Hematopoietic multipotent progenitor cell treated with erythropoietin and hydrocortisone succinate and interleukin-3 and kit ligand, for 6 days (in vitro differentiated cells): Measurements from ENCODE around the gene PRKCG.

Source experiments
- DNase-seq: peaks from one replicate; pipeline ENCODE4 v3.0.0-alpha.2; 2015

Gene PRKCG

DNA sequence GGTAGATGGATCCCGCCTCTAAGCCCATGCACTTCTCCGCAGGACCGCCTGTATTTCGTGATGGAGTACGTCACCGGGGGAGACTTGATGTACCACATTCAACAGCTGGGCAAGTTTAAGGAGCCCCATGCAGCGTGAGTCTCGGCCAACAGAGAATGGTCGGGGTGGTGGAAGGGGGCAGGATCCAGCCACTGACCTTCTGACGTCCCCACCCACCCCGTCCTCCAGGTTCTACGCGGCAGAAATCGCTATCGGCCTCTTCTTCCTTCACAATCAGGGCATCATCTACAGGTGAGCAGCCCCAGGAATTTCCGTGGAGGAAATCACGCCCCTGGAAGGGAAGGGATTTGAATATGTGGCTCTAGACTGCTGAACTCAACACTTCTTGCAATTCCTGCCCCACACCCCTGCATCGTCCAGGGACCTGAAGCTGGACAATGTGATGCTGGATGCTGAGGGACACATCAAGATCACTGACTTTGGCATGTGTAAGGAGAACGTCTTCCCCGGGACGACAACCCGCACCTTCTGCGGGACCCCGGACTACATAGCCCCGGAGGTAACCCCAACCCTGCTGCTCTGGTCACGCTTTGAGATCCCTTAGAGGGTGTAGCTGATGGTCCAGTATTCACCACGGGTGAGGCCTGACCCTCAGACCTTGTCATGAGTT lies 18.3 kb downstream of the PRKCG start:
- no peak for DNase-seq

DNA sequence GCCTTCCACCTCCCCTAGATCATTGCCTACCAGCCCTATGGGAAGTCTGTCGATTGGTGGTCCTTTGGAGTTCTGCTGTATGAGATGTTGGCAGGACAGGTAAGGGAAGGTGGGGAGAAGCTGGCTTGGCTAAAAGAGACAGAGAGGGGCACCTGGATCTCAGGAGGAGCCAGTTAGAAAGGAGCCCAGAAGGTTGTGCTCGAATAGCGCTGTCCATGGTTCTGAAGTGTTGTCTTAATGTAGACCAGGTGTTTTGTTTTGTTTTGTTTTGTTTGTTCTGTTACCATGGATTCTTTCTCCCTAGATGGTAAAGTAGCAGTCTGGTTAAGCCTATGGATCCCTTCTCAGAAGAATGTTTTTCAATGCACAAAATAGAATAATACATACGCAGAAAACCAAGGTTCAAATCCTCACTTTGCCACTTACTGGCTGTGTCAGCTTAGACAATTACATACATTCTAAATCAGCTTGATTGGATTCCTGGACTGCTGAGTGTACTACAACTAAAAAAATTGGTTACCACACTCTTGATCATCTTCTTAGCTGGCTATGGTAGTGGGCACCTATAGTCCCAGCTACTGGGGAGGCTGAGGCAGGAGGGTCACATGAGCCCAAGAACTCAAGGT lies 21.2 kb downstream of the PRKCG start:
- peak; percentile 83 for DNase-seq

DNA sequence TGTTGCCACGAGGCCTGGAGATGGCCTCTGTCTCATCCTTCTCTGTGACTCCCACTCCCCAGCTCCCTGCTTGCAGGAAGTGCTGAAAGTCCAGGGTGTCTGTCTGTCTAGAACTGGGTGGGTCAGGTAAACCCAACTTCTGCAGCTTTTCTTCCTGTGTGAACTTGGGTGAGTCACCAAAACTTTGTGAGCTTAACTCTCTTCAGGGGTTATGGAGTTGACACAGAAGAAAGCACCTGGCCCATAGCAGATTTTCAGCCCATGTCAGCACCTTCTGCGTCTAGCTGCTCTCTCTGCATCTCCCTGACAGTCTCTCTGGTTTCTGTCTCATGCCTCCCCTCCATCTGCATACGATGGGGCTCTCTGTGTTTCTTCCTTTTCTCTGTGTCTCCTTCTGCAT lies 22.9 kb downstream of the PRKCG start:
- DNase-seq = no peak

DNA sequence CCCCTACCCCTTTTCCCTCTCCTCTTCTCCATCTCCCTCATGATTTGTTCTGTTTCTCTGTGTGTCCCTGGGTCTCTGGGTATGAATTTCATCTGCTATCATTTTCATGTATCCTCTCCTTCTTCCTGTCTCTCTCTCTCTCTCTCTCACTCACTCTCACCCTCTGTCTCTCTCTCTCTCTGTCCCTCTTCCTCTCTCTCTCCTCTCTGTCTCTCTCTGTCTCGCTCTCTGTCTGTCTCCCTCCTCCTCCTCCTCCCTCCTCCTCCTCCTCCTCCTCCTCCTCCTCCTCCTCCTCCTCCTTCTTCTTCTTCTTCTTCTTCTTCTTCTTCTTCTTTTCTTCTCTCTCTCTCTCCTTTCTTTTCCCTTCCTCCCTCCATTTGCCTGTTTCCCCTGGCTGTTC lies 23.8 kb downstream of the PRKCG start:
- no peak for DNase-seq

DNA sequence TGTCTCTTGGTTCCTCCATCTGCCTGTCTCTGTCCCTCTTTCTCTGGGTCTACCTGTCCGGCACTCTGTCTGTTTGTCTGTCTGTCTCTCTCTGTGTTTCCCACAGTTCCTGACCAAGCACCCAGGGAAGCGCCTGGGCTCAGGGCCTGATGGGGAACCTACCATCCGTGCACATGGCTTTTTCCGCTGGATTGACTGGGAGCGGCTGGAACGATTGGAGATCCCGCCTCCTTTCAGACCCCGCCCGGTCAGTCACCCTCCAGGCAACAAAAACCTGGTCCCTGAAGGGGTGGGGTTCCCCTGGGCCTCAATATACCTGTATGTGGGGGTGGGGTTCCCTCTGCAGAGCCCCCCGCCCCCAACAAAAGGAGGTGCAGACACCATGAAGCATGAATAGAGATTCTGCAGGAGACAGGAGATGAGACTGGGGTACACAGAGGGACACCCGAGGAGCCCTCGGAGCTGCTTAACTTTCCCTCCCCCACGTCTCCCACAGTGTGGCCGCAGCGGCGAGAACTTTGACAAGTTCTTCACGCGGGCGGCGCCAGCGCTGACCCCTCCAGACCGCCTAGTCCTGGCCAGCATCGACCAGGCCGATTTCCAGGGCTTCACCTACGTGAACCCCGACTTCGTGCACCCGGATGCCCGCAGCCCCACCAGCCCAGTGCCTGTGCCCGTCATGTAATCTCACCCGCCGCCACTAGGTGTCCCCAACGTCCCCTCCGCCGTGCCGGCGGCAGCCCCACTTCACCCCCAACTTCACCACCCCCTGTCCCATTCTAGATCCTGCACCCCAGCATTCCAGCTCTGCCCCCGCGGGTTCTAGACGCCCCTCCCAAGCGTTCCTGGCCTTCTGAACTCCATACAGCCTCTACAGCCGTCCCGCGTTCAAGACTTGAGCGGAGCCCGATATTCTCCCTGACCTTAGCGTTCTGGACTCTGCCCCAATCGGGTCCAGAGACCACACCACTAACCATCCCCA lies 24.5 kb downstream of the PRKCG start:
- DNase-seq = peak; percentile 62

DNA sequence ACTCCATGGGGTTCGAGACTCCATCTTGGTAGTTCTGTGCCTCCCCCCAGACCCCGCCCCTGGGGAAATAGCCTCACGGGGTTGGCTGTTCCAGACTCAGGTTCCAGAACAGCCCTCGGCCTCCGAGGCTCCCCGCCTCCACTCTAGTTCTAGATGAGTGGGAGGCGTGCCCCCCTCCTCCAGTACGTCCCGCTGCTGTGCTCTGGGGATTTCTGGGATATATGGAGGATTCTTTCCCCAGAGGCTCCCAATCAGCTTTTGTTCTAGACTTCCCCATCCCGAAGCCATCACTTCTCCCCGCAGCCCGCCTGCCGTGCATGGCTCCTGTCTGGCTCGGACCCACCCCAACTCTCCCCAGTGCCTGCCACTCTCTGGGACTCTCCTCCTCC lies 25.2 kb downstream of the PRKCG start:
- no peak for DNase-seq

DNA sequence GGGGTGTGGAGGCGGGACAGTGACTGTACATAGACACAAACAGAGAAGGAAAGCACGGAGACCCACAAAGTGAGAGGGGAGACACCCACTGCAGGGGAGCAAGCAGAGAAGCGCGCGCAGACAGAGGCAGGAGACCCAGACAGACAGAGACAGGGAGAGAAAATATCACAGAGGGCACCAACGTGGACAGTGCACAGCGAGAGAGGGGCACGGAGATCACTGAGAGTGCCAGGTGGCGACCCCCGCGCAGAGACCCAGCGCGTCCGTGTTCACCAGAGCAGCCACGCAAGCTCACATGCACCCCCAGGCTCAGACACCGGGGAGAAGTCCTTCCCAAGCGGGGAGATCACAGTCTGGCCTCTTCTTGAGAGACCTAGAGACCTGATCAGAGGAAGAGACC lies 25.7 kb downstream of the PRKCG start:
- no peak for DNase-seq

DNA sequence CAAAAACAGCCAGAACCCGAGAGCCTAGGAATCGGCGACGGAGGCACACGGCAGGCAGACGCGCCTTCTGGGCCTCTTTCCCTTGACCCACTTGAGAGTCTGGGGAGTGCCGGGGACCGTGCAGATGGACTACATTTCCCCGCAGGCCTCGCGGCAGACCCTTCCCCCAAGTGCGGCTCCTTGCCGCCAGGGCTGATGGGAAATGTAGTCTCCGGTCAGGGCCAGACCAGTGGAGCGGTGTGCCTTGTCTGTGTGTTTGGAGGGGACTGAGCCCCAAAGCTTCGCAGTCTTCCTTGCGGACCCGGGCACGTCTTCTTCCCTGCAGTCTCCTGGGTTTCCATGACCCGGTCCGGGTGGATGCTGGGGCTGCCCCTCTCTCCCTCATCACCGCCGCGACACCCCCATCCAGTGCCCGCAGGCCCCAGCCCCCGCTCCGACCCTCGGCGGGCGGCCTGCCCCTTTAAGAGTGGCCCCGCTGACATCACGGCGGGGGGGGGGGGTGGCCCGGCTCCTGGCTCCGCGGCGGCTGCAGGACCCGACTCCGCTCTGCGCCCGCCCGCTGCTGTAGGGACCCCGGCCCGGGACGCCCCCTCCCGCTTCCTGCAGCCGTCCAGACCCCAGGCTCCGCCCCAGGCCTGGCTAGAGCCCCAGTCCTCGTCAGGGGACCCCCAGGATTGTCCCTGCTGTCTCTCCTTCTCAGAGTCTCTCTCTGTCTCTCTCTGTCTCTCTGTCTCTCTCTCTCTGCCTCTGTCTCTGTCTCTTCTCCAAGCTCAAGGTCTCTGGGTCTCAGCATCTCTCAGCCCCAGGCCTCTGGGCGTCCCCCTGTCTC lies 26.3 kb downstream of the PRKCG start:
- DNase-seq = peak; percentile 74

DNA sequence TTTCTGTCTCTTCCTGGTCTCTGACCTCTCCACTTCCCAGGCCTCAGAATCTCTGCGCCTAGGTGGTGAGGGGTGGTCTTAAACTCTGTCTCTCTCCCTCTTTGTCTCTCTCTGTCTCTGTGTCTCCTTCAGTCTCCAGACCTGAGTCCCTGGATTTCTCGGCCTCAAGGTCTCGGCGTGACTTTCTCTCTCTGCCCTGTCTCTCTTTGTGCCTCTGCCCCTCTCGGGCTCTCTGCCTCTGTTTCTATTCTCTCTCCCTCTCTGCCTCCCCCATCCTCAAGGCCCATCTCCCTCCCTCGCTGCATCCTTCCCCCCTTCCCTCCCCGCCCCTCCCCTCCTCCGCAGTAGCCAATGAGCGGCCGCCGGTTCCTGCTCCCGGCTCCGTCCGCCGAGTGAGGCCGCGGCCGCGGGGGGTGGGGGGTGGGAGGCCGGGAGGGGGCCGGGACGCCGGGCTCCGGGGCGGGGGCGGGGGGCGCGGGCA lies 27.0 kb downstream of the PRKCG start, which contains the start of gene CACNG7:
Gene CACNG7 (plus strand): TSS at position 344 of the 481 bp plus-strand sequence. CDS start 3,554 bp downstream, outside the sequence.
- DNase-seq = no peak

DNA sequence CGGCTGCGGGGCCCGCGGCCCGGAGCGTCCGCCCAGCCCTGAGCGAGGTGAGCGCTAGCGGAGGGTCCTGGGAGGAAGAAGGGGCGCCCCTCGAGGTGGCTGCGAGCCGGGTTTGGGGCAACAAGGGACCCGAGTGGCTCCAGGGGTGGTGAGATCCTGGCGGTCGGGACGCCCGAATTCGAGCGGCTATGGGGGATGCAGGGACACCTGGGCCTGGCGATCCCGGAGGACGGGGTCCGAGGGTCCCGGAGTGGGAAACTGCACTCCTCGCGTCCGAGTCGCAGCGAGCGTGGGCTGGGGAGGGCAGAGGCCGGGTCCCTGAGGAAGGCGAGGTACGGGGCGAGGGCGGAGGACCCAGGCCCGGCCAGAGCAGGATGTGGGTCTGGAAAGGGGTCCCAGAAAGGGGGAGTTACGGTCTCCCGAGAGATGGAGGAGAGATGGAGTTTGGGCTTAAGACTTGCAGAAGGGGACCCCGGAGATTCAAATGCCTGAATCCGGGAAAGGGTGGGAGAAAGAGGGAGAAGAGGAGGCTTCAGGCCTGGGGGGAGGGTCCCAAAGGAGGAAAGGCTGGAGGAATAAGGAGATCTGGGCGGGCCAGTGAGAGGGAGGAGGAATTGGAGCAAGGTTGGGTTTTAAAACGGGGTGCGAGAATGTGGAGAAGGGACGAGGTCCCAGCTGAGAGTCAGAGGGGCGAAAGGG lies 27.6 kb downstream of the PRKCG start:
- DNase-seq = no peak

DNA sequence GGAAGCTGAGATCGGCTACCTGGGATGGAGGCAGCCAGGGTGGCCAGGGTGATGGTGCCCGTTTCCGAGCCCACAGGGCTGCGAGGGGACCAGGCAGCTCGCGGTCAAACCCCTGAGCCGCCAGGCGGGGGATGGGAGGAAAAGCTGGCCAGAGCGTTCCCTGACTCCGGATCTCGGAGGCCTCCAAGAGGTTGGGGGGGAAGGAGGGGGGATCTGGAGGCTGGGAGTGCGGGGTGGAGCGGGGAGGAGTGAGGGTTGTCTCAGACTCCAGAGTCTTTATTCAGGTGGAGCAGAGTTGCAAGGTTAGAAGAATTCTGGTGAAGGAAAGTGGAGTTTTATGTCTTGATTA lies 28.1 kb downstream of the PRKCG start:
- no peak for DNase-seq

DNA sequence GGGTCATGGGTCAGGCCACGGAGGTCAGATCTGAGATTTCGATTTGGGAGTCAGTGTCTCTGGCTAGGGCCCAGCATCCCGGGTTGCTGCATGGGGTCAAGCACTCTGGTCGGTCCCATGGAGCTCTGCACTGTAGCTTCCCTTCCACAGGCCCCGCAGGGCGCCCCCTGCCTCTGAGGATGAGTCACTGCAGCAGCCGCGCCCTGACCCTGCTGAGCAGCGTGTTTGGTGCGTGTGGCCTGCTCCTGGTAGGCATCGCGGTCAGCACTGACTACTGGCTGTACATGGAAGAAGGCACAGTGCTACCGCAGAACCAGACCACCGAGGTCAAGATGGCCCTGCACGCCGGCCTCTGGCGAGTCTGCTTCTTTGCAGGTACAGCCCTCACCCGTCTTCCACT lies 30.7 kb downstream of the PRKCG start:
- no peak for DNase-seq

DNA sequence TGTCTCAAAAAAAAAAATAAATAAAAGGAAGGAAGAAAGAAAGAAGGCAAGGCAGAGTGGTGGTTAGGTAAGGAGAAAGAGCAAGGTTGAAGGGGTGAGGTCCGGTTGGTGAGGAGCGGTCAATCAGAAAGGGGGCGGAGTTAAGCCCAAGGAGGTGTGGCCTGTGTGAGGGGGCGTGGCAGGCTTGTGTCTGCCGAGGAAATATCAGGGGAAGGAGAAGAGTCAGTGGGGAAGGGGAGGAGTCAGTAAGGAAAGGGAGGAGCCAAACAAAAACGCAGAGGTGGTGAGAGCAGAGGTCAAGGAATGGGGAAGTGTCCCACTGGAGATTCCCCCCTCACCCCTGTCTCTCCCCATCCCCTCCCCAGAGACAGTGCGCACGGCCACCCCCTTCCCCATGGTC lies 33.0 kb downstream of the PRKCG start:
- no peak for DNase-seq

DNA sequence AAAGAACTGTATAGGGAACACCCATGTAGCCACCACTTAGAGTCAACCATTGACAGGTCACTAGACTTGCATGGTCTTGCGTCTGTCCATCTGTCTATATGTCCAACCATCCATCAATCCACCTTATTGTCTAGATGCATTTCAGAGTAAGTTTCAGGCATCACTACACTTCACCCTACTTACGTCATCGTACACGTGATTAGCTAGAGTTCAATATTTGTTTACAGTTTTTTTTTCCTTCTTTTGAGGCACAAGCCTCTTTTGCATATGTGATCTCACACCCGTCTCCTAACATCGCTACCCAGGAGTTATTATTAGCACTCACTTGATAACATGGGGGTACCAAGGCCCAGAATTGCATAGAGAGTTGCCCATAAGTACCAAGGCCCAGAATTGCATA lies 34.0 kb downstream of the PRKCG start:
- no peak for DNase-seq

DNA sequence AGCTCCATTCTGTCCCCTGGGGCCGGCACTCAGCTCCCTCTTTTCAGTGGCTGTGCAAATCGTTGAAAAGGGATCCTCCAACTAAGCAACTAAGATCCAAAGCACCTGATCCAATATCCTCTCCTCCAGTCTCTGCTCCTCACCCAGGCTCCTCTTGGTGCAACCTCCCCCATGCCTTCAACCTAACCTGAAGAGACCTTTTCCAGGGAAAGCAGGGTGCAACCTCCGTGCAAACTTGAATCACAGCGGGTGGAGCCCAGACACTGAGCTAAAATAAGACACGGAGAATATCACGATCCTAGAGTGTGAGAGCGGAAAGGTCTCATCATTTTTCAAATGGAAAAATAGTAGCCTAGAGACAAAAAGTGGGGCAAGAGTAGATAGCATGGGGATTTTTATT lies 35.4 kb downstream of the PRKCG start:
- no peak for DNase-seq

DNA sequence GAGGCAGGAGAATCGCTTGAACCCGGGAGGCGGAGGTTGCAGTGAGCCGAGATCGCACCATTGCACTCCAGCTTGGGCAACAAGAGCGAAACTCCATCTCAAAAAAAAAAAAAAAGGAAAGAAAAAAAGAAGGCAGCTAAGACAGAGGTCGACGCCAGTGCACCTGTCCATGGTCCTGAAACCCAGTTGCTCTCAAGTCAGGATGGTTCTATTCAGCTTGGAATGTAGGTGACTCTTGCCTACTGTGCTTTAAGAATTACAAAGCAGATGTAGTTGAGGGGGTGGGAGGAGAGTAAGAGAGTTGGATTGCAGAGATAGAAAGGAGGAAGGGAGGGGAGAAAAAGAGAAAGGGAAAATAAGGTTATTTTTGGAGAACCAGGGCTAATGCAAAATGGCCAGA lies 45.7 kb downstream of the PRKCG start:
- DNase-seq = peak; percentile 78

DNA sequence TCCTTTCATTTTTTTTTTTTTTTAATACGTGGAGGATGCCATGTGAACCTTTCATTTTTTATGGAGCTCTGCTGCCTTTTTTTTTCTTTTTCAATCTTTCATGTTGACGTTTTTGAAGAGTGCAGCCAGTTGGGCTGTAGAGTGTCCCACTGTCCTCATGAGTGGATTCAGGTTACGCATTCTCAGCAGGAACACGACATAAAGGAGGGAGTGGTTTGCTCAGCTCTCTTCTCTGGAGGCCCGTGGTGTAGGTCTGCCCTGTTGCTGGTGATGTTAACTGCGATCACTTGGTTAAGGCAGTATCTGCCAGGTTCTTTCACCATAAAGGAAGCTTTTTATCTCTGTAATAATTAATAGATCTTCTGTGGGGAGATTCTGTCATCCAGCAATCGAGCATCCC lies 54.0 kb downstream of the PRKCG start:
- DNase-seq = no peak

DNA sequence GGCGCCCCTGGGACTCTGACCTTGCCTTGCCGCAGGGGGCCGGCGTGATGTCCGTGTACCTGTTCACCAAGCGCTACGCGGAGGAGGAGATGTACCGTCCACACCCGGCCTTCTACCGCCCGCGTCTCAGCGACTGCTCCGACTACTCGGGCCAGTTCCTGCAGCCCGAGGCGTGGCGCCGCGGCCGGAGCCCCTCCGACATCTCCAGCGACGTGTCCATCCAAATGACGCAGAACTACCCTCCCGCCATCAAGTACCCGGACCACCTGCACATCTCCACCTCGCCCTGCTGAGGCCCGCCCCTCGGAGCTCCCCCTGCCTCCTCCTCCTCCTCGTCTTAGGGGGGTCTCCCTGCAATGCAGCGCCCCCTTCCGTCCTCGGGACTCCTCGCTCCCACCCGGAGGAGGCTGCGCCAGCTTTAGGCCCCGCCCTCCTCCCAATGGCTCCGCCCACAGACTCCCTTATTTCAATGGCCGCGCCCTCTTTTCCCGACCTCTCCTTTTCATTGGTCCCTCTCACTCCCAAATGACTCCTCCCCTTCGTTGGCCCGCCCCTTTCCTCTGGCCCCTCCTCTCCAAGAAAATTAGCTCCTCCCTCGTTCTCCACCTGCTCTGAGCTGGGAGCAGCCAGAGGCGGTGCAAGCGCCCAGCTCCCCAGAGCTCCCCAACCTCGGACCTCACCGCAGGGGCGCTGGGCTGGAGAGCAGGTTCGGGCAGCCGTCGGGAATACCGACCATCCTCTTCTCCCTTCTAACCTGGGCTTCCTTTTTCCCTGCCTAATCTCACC lies 60.2 kb downstream of the PRKCG start:
- DNase-seq = peak; percentile 54

DNA sequence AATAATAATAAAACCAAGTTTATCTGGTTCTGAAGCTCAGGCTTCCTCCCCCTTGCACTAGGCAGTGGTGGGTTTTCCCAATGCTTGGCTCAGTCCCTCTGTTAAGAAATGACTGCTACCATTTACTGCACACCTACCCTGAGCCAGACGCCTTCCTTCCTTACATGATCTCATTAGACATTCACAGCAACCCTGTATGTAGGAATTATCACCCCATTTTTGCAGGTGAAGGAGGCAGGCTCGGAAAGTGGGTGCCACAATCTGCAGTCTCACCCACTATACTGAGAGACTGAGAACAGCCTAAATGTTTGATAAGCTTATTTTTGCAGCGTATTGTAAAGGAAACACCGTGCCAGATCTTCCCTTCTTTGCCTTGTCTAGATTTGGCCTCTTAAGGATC lies 62.4 kb downstream of the PRKCG start:
- no peak for DNase-seq

DNA sequence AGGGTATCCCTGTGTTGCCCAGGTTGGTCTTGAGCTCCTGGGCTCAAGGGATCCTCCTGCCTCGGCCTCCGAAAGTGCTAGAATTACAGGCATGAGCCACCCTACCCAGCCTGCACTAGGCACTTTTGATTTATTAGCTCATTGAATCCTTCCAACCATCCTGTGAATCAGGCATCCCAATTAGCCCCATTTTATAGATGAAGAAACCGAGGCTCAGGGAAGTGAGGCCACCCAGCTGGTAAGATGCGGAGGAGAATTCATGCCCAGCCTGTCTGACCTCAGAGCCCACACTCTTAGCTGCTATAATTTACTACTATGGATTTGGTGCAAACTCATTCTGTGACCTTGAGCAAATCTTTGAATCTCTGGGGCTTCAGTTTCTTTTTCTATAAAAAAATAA lies 62.9 kb downstream of the PRKCG start:
- DNase-seq = no peak

DNA sequence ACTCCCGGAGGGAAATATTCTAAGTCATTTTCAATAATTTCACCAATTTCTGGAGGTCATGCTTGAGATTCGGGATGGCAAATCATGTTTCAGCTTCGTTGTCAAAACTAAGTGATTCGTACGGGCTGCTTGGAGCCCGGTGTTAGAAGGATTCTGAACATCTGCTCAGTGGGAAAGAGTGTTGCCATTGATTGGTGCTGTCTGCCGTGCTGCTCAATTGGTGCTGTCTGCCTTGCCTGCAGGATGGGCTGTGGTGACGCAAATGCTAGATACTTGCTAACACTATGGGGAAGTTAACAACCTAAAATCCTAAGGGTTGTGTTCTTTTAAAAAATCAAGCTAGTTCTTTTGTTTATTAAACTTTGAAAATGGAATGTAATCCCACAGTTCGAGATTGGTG lies 63.4 kb downstream of the PRKCG start:
- DNase-seq = no peak
